HG03039 (cell line): ENCODE measurements around the gene NEDD4L.
"Not testable (repeated sequence)": the region's sequence is repeated elsewhere in the genome, so short reads cannot be mapped to it uniquely, and the experiment has no call there.

Experiments
- ATAC-seq: cut with Tn5 transposase; IDR thresholded peaks from one replicate; pipeline ENCODE4 v1.9.1; 2021; ENCODE audit warnings: mild to moderate bottlenecking, moderate library complexity; ENCODE audit not compliant: unreplicated experiment

The NEDD4L gene

DNA sequence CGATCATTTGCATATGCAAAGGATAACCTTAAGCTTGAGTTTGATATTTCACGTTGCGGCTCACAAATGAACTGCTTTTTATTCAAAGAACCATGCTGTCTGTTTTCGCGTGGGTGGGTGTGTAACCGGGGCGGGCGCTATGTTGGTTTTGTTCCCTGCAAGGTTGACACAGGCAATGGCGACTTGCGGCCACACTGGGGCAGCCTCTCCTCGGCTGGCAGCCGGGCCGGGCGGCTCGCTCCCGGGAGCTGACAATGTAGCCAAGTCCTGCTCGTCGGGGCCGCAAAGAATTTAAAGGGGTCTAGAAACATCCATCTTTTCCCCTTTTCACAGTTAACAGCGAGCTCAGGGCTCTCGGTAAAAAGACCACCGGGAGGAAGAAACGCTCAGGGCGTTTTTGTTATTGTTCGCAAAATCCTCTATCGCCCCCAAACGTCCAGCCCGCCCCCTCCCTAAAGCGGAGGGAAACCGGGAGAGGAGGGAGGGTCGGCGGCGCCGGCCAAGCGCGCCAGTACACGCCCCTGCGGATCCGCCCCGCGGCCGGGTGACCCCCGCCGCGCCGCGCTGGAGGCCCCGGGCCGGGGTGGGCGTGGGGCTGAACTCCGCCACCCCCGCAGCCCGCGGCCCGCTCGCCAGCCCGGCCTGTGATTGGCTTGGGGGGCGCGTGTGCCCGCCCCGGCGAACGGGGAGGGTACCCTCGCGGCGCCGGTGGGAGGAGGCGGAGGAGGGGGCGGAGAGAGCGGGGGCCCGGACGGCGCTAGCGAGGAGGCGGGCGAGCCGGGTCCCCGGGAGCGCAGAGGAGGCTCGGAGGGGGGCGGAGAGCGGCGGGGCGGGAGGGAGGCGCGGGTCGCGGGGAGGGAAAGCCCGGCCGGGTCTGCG, at the start of gene NEDD4L:
TSS of gene NEDD4L (plus strand) at position 736 of the 879 bp plus-strand sequence. CDS start 435 bp downstream, outside the sequence.
- peak; percentile 74 for ATAC-seq

DNA sequence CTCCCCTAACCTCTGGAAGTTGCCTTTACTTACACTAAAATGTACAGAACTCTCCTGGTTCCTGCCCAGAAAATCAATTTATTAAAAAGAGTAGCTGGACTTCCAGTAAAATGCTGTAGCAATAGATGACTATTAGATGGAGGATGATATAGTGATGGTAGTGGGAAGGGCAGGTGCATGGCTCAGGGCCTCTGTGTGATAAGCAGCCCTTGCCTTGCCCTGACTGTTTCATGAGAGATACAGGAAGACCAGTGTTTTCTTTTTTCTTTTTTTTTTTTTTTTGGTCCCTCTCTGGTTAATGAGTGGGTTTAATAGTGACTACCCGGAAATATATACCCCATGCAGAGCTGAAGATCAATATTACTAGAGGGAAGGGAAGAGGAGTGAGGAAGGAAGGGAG, 48.7 kb upstream of the NEDD4L start:
- no peak for ATAC-seq

DNA sequence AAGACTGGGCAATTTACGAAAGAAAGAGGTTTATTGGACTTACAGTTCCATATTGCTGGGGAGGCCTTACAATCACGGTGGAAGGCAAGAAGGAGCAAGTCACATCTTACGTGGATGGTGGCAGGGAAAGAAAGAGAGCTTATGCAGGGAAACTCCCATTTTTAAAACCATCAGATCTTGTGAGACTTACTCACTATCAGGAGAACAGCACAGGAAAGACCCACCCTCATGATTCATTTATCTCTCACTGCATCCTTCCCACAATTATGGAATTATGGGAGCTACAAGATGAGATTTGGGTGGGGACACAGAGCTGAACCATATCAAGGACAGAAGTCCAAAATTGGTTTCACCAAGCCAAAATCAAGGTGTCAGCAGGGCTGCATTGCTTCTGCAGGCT, 47.1 kb upstream of the NEDD4L start:
- not testable (repeated sequence) for ATAC-seq

DNA sequence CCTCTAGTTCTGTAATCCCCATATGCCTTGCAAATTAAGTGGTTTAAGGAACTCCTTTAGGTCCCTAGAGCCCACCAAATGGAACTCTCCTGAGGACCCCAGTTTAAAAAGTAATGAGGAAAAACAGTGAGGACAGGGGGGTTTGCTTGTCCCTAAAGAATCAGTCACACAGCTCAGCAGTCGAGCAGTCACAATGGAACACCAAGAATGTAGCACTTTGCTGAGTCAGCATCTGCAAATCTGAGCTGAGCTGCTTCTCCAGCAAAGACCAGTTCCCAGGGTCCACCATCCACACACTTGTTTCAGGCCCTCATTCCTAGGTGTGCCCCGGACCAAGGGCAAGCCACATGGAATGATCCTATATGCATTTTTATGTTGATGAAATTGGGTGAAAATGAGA, 46.2 kb upstream of the NEDD4L start:
- ATAC-seq = no peak

DNA sequence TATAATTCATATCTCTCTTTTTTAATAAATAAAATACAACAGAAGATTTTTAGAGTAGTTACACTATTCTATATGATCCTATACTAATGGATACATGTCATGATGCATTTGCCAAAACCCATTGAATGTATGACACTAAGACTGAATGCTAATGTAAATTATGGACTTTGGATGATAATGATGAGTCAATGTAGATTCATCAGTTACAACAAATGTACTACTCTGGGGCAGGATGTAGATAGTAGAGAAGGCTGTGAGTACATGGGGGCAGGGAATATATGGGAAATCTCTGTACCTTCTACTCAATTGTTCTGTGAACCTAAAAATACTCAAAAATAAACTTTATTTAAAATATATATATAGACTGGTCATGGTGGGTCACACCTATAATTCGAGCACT, 45.6 kb upstream of the NEDD4L start:
- ATAC-seq = no peak

DNA sequence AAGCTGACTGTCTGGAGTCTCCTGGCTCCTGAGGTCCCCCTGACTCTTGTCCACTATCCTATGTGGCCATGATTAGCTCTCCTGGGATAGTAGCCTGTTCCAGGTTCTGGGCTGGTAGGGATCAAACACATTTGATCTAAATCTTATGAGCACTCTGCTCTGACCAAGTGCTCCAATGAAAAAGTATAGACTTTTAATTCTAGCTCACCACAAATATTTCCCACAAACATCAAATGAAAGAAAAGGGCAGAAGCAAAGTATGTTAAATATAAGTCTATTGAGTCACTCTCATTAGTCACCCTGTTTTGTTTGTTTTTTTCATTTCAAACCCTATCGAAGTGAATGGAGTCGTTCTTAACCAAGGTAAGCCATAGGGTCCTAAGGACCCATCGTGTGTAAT, 39.7 kb upstream of the NEDD4L start:
- ATAC-seq = no peak

DNA sequence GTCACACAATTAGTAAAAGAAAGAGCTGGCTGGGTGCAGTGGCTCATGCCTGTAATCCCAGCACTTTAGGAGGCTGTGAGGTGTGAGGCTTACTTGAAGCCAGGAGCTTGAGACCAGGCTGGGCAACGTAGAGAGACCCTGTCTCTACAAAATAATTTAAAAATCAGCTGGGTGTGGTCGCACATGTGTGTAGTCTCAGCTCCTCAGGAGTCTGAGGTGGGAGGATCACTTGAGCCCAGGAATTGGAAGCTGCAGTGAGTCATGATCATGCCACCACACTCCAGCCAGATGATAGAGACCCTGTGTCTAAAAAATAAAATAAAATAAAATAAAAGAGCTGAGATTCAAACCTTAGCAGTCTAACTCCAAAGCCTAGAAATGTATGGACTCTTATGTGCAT, 39.0 kb upstream of the NEDD4L start:
- no peak for ATAC-seq

DNA sequence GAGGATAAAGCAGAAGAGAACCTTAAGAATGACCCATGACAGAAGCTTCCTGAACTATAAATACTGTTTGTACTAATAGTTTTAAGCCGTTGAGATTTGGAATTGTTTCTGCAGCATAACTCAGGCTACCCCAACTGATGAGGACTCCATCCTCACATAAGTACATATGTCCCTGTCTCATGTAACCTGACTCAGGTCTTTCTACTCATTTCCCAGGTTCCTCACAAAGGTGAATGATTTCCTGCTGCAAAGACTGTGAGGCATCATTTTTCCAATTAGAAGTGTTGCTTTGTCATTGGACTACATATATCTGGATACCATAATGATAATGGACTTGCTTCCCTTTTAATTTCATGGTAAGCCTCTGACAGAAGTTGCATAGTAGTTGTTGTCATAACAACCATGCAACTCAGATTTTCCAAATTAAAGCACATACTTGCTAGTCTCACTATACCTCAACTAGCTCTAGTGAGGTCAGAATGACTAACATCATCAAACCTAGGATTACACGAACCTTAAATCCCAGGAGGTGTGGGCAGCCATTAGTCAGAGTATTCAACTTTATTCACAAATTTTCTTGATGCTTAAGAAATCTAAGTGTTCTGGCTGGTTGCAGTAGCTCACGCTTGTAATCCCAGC, 38.0 kb upstream of the NEDD4L start:
- ATAC-seq = no peak

DNA sequence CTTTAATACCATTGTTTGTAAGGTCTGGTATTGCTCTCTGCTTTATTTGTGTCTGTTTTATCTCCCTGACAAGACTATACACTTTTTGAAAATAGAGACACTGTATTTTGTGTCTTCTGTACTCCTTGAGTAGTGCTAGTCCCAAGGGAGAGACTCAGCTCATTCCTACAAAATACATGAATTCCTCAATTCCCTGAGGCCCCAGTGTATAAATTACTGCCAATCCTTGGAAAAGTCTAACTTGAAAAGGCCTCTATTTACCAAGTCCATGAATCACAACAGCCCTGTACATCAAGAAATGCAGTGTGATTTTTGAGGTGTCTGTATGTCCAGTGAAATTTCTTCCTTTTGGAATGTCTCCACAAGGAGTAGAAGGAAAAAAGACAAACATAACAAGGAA, 34.9 kb upstream of the NEDD4L start:
- ATAC-seq = no peak

DNA sequence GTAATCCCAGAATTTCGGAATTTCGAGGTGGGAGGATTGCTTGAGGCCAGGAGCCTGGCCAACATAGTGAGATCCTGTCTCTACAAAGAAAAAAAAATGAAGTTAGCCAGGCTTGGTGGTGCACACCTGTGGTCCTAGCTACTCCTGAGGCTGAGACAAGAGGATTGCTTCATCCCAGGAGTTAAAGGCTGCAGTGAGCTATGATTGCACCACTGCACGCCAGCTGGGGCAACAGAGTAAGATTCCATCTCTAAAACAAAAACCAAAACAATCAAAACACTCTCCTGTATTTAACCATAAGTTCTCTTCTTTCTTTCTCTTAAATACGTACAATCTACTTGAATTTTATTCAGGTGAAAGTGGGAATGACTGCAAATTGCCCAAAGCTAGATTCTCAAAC, 33.8 kb upstream of the NEDD4L start:
- ATAC-seq = no peak

DNA sequence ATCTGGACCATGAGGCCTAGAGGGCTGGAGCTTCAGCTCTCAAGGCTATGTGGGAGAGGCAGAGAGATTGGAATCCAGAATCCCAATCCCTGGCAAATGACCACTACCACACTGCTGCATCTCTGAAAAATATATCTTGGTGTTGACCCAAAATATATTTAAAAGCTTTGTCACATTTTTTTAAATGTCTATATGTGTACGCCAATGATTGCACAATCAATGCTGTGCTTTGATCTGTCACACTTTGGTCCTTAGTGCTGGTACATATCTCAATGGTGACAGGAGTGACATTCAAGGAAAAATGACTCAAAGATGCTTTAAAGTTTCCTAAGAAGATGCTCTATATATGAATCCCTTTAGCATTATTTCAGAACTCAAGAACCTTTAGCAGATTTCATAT, 31.7 kb upstream of the NEDD4L start:
- ATAC-seq = no peak

DNA sequence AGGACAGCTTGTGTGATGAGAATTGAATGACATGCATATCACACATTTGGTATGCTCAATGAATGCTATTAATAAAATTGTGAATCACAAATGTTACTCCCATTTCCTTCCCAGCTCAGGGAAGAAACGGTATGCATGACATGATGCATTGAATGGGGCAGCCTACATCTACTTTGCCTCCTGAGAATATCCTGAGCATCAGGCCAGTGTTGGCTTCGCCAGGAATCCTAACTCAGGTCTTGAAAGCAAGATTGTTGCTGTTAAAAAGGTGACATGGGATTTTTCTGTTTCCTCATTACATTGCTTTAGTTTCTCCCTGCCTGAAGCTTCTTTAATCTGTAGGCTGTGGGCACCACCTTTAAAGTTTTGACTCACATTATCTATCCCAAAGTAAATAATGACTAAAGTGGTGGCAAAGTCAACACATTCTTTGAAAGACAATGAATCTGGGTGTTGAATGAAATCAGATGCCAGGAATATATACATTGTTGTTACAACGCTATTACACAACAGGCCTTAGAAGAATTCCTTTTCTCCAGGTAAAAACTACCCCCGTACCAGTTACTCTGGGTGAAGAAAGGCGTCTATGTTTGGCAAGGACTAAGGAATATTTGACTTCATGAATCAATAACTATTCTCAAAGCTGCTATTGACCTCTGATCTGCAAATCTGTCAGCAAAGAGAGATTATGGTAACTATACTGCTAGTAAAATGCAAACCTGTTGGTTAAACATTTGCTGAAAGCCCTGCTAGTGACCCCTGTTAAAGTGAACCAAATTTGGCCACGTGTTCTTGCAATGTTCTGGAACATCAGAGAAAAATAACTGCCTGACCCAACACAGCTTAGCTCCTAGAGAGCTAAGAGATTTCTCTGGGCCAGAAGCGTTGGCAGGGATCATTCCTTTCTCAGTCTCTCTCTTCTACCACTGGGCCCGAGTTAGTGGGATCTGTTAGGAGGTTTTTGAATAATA, 30.5 kb upstream of the NEDD4L start:
- no peak for ATAC-seq

DNA sequence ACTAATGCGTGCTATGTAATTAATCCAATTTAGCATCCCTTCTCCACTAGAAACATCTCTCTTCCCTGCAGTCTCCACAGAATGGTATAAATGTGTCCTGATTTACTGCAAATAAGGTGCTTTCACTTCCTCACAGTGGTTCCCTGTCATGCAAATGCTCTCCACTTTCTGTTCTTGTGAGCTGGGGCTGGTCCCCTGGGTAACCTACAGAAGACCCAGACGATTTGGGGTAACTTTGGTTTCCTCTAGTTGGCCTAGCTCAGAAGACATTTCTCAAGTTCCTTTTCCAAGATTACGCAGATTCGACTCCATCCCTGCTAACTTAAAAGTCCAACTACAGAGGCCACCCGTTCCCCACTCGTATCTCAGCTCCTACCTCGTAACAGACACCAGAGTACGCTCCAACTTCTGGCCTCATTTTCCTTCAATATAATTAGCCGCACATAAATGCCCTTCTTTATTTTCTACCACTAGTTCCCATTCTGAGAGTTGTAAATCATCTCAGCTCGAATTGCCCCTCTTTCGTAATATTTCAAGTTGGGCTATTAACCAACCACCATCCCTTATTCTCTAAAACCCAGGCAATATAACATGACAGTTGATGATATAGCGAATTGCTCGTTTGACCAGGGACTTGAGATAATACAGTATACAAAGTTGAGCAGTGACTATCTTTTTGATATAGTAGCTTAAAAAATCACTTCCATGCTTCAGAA, 28.8 kb upstream of the NEDD4L start:
- ATAC-seq = peak; percentile 97

DNA sequence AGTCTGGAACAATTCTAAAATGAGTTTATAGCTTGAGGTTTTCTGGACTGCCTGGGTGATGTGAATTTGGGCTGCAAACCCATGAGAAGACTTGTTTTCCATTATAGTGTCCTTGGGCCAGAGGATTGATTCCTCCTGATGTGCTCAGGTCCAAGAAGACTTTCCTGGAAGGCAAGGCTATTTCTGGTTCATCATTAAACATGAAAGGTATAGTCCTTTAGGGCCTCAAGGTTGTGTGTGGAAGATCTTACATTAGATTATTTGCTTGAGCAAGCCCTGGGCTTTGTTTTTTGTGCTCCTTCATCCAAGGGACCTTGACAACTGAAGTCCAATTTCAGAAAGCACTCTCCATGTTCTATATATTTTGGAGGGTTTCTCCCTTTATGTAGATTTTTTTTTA, 26.8 kb upstream of the NEDD4L start:
- no peak for ATAC-seq

DNA sequence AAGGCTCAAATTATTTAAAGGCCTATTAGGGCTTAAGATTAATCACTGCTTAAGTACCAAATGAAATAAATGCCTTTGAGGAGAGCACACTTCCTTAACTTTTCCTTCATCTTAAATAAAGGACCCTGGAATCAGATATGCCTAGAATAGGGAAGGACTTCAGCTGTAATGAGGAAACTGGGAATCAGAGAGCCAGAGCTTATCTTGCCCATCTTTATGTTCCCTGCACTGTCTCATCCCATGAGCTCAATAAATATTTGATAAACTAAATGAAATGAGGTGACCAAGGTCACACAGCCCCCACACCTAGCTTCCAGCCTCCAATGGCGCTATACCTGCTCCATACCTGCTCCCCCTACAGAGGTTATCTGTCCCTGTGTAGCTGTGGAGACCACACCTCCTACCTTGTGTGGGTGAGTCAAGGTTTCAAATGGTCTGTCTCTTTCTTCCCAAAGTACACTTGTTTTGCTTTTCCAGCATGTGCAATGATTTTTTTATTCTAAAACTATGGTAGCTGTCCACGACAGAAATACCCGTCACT, 23.4 kb upstream of the NEDD4L start:
- no peak for ATAC-seq

DNA sequence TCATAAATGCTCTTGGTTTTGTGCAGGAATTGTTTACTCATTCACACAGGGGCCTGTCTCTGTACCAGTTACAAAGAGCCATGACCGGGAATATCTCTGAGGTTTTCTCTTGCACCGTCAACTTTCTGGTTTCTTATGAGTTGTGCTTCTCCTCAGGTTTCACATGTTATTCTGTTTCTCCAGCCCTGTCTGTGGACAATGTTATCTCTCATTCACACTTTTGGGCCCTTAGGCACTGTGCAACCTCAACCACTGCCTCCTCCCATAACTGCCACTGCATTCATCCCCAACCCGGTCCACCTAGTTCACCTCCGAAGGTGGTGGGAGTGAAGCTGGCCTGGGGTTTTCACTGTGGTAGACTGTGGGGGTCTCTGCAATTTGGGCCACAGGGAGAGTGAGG, 22.5 kb upstream of the NEDD4L start:
- no peak for ATAC-seq

DNA sequence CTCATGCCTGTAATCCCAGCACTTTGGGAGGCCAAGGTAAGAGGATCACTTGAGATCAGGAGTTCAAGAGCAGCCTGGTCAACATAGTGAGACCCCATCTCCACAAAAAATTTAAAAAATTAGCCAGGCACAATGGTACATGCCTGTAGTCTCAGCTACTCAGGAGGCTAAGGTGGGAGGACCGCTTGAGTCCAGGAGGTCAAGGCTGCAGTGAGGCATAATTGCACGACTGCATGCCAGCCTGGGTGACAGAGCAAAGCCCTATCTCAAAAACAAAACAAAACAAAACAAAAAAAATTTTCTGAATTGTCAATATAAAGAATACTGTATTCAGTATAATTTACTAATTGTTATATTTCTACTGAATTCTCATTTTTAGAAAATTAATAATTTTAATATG, 20.9 kb upstream of the NEDD4L start:
- no peak for ATAC-seq

DNA sequence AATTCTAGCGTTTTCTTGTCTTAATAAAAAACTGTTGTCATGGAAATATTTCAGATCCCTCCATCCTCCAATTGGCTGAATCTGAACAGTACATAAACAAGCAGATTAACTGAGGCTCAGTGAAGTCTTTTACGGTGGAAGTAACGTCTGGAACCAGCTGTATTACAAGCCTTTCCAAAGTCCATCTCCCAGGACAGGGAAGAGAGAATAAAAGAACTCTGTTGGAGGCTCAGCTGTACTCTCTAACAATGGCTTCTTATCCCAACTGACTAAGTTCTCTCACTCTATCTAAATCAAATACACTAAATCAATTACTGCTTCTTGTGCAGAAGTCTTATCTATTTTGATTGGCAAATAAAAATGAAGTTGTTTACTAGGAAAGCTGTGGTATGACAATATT, 19.9 kb upstream of the NEDD4L start:
- ATAC-seq = no peak

DNA sequence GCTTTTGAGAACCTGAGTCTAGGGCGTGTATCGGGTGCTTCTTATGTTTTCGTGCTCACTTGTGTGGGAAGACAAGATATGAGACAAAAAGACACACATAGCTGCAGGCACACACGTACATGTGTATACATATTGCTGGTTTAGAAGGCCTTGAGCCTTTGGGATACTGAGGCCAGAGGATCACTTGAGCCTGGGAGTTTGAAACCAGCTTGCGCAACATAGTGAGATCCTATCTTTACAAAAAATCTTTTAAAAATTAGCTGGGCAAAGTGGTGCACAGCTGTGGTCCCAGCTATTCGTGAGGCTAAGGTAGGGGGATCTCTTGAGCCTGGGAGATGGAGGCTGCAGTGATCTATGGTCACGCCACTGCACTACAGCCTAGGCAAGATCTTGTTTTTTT, 18.8 kb upstream of the NEDD4L start:
- ATAC-seq = no peak

DNA sequence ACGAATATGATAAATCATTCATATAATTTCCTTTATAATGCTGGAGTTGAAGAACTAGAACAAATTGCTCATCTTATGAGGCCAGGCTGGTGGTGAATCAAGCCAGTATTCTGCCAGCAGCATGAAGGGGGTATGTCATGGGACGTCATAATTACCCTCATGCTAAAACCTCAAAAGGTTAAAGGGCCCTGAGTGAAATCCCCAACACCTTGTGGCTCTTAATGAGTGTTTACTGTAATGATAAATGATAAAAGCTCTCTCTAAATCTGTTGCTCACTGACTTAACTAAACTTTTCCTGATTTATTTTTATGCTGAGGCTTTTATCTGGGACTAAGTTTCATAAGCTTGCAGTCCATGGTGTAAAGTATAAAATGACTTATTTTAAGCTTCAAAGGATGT, 18.3 kb upstream of the NEDD4L start:
- no peak for ATAC-seq
